Measurements from ENCODE around the gene DDB1. TPM values are rescaled to one million over a fixed set of nuclear protein-coding genes. Genes with fewer than 3 reads are reported as not detected.

Gene DDB1
- total RNA-seq, 4 donors from 2014 or later = 87.9 to 231 (median 155) TPM

DNA sequence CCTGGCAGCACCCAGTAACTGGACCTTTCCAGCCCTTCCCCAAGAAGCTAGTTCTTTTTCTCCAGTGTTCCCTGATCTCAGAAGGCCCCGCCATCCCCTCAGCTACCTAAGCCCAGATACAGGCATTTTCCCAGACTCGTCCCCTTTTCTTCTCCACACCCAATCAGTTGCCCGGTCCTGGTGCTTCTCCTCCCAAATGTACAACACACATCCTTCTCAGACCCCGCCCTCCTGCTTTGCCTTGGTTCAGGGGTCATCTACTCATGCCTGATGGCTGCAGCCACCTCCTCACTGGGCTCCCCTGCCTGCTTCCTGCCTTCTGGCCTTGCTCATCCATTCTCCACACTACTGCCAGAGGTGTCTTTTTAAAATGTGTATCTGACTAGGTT is 6.6 kb upstream of the DDB1 start:
- Histone ChIP-seq H3K27ac (no peak overlapping the region), H3K4me3 (no peak overlapping the region), H3K9me3 (no peaks in the 10 kb centered on the region), H3K27me3 (no peaks in the 10 kb centered on the region), H3K36me3 (no peaks in the 10 kb centered on the region), H3K4me1 (peaks cover 0 to 9% of the 10 kb centered on the region in 2 donors)
- no peak for DNase-seq
- intact Hi-C loops (cut with DNase I; ENCODE audit: low total_unique reads) = no loop called here
- TF ChIP-seq CTCF (IDR thresholded peaks at IDR 0.05) (no peak), POLR2A (IDR thresholded peaks at IDR 0.05) (no peak)

GRCh38 chr11:61338783-61339489 is 6.0 kb upstream of the DDB1 start:
- intact Hi-C loops (cut with DNase I; ENCODE audit: low total_unique reads) = no loop called here
- TF ChIP-seq CTCF (IDR thresholded peaks at IDR 0.05) (no peak), POLR2A (IDR thresholded peaks at IDR 0.05) (no peak)
- no peak overlapping the region for H3K4me3 ChIP-seq
- peaks cover 0 to 10% of the 10 kb centered on the region in 2 donors for H3K4me1 ChIP-seq
- H3K27me3 ChIP-seq = no peaks in the 10 kb centered on the region
- DNase-seq = no peak
- H3K27ac ChIP-seq = no peak overlapping the region
- H3K9me3 ChIP-seq = no peaks in the 10 kb centered on the region
- H3K36me3 ChIP-seq = no peaks in the 10 kb centered on the region

DNA sequence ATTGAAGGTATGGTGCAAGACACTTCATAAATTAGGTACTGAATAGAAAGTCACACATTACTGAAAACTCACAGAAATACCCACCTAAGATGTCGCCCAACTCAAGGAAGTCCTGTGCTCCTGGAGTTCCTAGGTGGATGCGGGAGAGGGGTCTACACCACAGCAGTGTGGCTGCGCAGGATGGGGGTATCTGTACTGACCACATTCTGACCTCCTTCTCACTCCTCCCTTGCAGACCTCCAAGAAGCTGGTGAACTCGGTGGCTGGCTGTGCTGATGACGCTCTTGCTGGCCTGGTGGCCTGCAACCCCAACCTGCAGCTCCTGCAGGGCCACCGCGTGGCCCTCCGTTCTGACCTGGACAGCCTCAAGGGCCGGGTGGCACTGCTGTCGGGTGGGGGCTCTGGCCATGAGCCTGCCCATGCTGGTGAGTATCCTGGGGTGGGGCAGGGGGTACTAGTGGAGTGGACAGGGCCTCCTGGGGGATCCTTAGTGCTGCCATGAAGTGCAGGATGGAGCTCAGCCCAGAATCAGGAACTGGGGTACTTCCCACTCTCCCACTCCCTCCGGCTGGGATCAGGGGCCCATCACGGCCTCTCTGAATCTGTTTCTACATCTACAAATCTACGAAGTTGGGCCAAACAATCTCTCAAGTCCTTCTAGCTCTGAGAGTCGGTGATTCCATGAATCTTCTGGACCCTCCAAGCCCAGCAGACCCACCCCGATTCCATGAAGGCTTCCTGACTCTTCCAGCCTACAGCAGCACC is 5.0 kb upstream of the DDB1 start:
- intact Hi-C loops (cut with DNase I; ENCODE audit: low total_unique reads) = loop anchor here (2.0 kb wide), 1 partner anchor 47 kb away; no protein-coding TSS in a partner anchor
- no peak overlapping the region for H3K4me3 ChIP-seq
- H3K4me1 ChIP-seq = peaks cover 0 to 16% of the 10 kb centered on the region in 2 donors
- H3K27me3 ChIP-seq = no peaks in the 10 kb centered on the region
- TF ChIP-seq POLR2A (IDR thresholded peaks at IDR 0.05) = no peak
- TF ChIP-seq CTCF (IDR thresholded peaks at IDR 0.05) = no peak
- no peaks in the 10 kb centered on the region for H3K9me3 ChIP-seq
- H3K27ac ChIP-seq = no peak overlapping the region
- no peak for DNase-seq
- H3K36me3 ChIP-seq = no peaks in the 10 kb centered on the region

DNA sequence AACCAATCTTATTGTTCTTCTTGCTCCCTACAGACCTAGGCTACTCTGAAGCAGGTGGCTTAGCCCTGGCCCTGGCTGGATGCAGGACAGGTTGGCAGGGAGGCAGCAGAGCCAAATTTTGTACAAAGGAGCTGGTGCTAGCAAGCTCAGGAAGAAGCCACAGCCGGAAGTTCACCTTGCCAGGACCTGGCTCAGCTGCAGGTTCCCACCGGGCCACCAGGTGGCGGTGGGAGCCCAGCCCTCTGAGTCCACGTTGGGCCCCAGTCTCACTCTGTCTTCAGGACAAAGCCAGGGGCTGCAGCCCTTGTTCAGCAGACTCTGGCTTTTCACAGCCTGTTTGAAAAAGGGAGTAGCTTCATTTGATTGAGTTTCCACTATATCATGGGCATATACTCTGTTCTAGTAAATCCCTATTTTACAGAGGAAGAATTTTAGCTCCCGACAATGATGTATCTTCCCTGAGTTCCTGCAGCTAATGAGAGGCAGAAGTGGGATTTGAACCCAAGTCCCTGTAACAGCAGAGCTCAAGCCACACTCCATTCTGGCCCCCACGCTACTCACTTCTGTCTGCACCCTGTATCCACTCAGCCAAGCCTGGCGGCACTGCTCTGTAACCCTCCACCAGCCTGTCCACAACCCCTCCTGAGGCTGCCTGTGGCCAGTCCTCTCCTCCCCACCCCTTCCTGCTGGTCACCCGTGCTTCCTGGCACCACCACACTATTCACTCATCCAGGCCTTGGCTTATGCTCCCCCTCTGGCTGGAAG is 3.4 kb upstream of the DDB1 start:
- no peaks in the 10 kb centered on the region for H3K36me3 ChIP-seq
- peak; percentile 76 to 85 for DNase-seq
- no peaks in the 10 kb centered on the region for H3K9me3 ChIP-seq
- H3K27ac ChIP-seq = peak overlapping the region; percentile 55 to 93
- H3K27me3 ChIP-seq = no peaks in the 10 kb centered on the region
- H3K4me3 ChIP-seq = no peak overlapping the region
- intact Hi-C loops (cut with DNase I; ENCODE audit: low total_unique reads) = loop anchor here (2.0 kb wide), 1 partner anchor 48 kb away; no protein-coding TSS in a partner anchor
- peaks cover 0 to 18% of the 10 kb centered on the region in 2 donors for H3K4me1 ChIP-seq
- TF ChIP-seq CTCF (IDR thresholded peaks at IDR 0.05) (peak; percentile 94 to 98 (median 97)), POLR2A (IDR thresholded peaks at IDR 0.05) (no peak)
